GM23338 (cell line): ENCODE data around the gene PHACTR1. TPM values are rescaled to one million over a fixed set of nuclear protein-coding genes. Genes with fewer than 3 reads are reported as not detected.

Experiments used
- ATAC-seq: fragments of 200-7000 bp; cut with Tn5 transposase; 3 replicates; pipeline ENCODE4 v1.9.1; 2020
- DNase-seq: peaks from one replicate; pipeline ENCODE4 v3.0.0-alpha.2; 2015; ENCODE audit warnings: low spot score
- H2AFZ ChIP-seq: fragments of 200-600 bp; sonication (generic); 2 replicates; pipeline ENCODE4 v1.8.0; 2016; ENCODE audit warnings: antibody characterized with exemption, mild to moderate bottlenecking, moderate library complexity
- H3F3A ChIP-seq: fragments of 200-600 bp; sonication (generic); replicated peaks from 2 replicates; pipeline ENCODE4 v1.8.0; 2017; ENCODE audit warnings: antibody characterized with exemption, mixed run types, low read depth
- H3K27ac ChIP-seq: fragments of 200-600 bp; sonication (generic); 2 replicates; pipeline ENCODE4 v1.6.1; 2016; ENCODE audit warnings: low read depth
- H3K27me3 ChIP-seq: fragments of 200-600 bp; sonication (generic); 2 replicates; pipeline ENCODE4 v1.8.0; 2016; ENCODE audit warnings: mild to moderate bottlenecking, mixed run types, moderate library complexity; ENCODE audit not compliant: insufficient read depth
- H3K36me3 ChIP-seq: fragments of 200-600 bp; sonication (generic); 2 replicates; pipeline ENCODE4 v1.8.0; 2016; ENCODE audit warnings: mild to moderate bottlenecking; ENCODE audit not compliant: insufficient read depth
- H3K4me1 ChIP-seq: fragments of 200-600 bp; sonication (generic); 2 replicates; pipeline ENCODE4 v1.8.0; 2016; ENCODE audit warnings: mild to moderate bottlenecking, moderate library complexity; ENCODE audit not compliant: insufficient read depth
- H3K4me2 ChIP-seq: fragments of 200-600 bp; sonication (generic); 2 replicates; pipeline ENCODE4 v1.7.1; 2017; ENCODE audit warnings: mixed run types
- H3K4me3 ChIP-seq: fragments of 200-600 bp; sonication (generic); 2 replicates; pipeline ENCODE4 v1.6.1; 2016; ENCODE audit warnings: mixed run types
- H3K79me2 ChIP-seq: fragments of 200-600 bp; sonication (generic); replicated peaks from 2 replicates; pipeline ENCODE4 v1.8.0; 2017; ENCODE audit warnings: mild to moderate bottlenecking; ENCODE audit not compliant: insufficient read depth
- H3K9me2 ChIP-seq: fragments of 200-600 bp; sonication (generic); 2 replicates; pipeline ENCODE4 v1.8.0; 2017; ENCODE audit not compliant: insufficient read depth
- H4K20me1 ChIP-seq: fragments of 200-600 bp; sonication (generic); replicated peaks from 2 replicates; pipeline ENCODE4 v1.8.0; 2017; ENCODE audit warnings: mild to moderate bottlenecking; ENCODE audit not compliant: insufficient read depth
- H3K27ac Mint-ChIP-seq: 2 replicates; pipeline ENCODE4 v1.8.0; 2020; ENCODE audit warnings: inconsistent platforms, mild to moderate bottlenecking, moderate library complexity, mixed read lengths
- H3K27me3 Mint-ChIP-seq: 3 replicates; pipeline ENCODE4 v1.8.0; 2022; ENCODE audit warnings: low read depth, mild to moderate bottlenecking, moderate library complexity, mixed read lengths, inconsistent platforms; ENCODE audit not compliant: insufficient read depth, poor library complexity
- H3K36me3 Mint-ChIP-seq: 3 replicates; pipeline ENCODE4 v1.8.0; 2021; ENCODE audit warnings: low read depth, mild to moderate bottlenecking, inconsistent platforms, moderate library complexity, mixed read lengths
- H3K4me1 Mint-ChIP-seq: 3 replicates; pipeline ENCODE4 v1.8.0; 2020; ENCODE audit warnings: mild to moderate bottlenecking, inconsistent platforms, mixed read lengths
- H3K4me3 Mint-ChIP-seq: 3 replicates; pipeline ENCODE4 v1.8.0; 2021; ENCODE audit warnings: moderate library complexity, mild to moderate bottlenecking, inconsistent platforms, mixed read lengths
- H3K9me3 Mint-ChIP-seq: 3 replicates; pipeline ENCODE4 v1.8.0; 2020; ENCODE audit warnings: moderate library complexity, mild to moderate bottlenecking, inconsistent platforms, mixed read lengths
- CREB1 ChIP-seq: fragments of 250-450 bp; sonication (Bioruptor Pico); IDR thresholded peaks from 2 replicates; pipeline ENCODE4 v1.5.0; 2020; ENCODE audit warnings: low read depth, mild to moderate bottlenecking, moderate library complexity
- CTCF ChIP-seq, 2 experiments: fragments of 200-600 bp in 1 of 2; sonication (generic) in 1 of 2; conservative IDR thresholded peaks; 2 replicates each; pipeline versions ENCODE4 v1.5.1 to v1.6.1; 2016 to 2017; ENCODE audit warnings: antibody characterized with exemption in 2 of 2, low read depth in 2 of 2, mild to moderate bottlenecking in 2 of 2, moderate library complexity in 1 of 2
- ETS1 ChIP-seq: IDR thresholded peaks from 2 replicates; pipeline ENCODE4 v1.6.1; 2016; ENCODE audit warnings: antibody characterized with exemption
- EZH2 ChIP-seq: fragments of 200-600 bp; sonication (generic); IDR thresholded peaks from one replicate; pipeline ENCODE4 v1.8.0; 2017; ENCODE audit warnings: antibody characterized with exemption, mild to moderate bottlenecking, low read depth; ENCODE audit not compliant: unreplicated experiment
- EZH2phosphoT487 ChIP-seq: fragments of 200-600 bp; sonication (generic); IDR thresholded peaks from one replicate; pipeline ENCODE4 v1.8.1; 2018; ENCODE audit warnings: antibody characterized with exemption; ENCODE audit not compliant: unreplicated experiment
- JUNB ChIP-seq: IDR thresholded peaks from one replicate; pipeline ENCODE4 v1.6.1; 2016; ENCODE audit warnings: antibody characterized with exemption; ENCODE audit not compliant: unreplicated experiment
- NANOG ChIP-seq: IDR thresholded peaks from 2 replicates; pipeline ENCODE4 v1.6.1; 2016; ENCODE audit warnings: antibody characterized with exemption, borderline replicate concordance
- POLR2AphosphoS5 ChIP-seq: IDR thresholded peaks from 2 replicates; pipeline ENCODE4 v1.6.1; 2016; ENCODE audit warnings: antibody characterized with exemption, low read depth
- REST ChIP-seq: IDR thresholded peaks from one replicate; pipeline ENCODE4 v1.6.1; 2018; ENCODE audit warnings: antibody characterized with exemption; ENCODE audit not compliant: unreplicated experiment
- STAT1 ChIP-seq: IDR thresholded peaks from one replicate; pipeline ENCODE4 v1.6.1; 2016; ENCODE audit warnings: antibody characterized with exemption; ENCODE audit not compliant: unreplicated experiment
- ZNF114 ChIP-seq: fragments of 250-450 bp; sonication (Bioruptor Pico); IDR thresholded peaks from 2 replicates; pipeline ENCODE4 v1.5.0; 2020; ENCODE audit warnings: mild to moderate bottlenecking, moderate library complexity
- ZNF331 ChIP-seq: fragments of 250-450 bp; sonication (Bioruptor Pico); IDR thresholded peaks from 2 replicates; pipeline ENCODE4 v1.5.0; 2020; ENCODE audit warnings: low read depth, mild to moderate bottlenecking, moderate library complexity
- ZNF462 ChIP-seq: fragments of 250-450 bp; sonication (Bioruptor Pico); IDR thresholded peaks from 2 replicates; pipeline ENCODE4 v1.5.0; 2020; ENCODE audit warnings: mild to moderate bottlenecking, moderate library complexity
- polyA plus RNA-seq: library from polyadenylated mRNA; unstranded; fragments of >200 nt; fragmentation: Nextera tagmentation; extraction: Ambion mirVana; gene quantifications from 2 replicates; pipeline ENCODE4 v1.2.1, GENCODE V29; 2016
- total RNA-seq: library from RNA; depleted of rRNA; stranded (reverse); fragments of >200 nt; shearing (Covaris generic); gene quantifications from 2 replicates; pipeline ENCODE4 v1.2.3, GENCODE V29; 2014

Gene PHACTR1
- total and polyA plus RNA-seq, 2 experiments from 2014 or later = 5.9 to 19.3 TPM

- Mint-ChIP-seq H3K27me3 (peaks cover 6% of the 10 kb centered on the region), H3K27ac (no peak overlapping the region), H3K9me3 (peaks cover 30% of the 10 kb centered on the region), H3K4me1 (peaks cover 11% of the 10 kb centered on the region), H3K36me3 (peaks cover 37% of the 10 kb centered on the region), H3K4me3 (no peak overlapping the region)
- H3F3A ChIP-seq = no peaks in the 10 kb centered on the region
- no peak for TF ChIP-seq NANOG
- no peak for TF ChIP-seq CTCF (conservative IDR thresholded peaks at IDR 0.05; ENCODE audit: low read depth in 2 of 2)
- no peak for TF ChIP-seq EZH2
- TF ChIP-seq EZH2phosphoT487 = no peak
- TF ChIP-seq CREB1 = no peak
- no peak for TF ChIP-seq JUNB
- no peak for TF ChIP-seq ZNF462
- TF ChIP-seq POLR2AphosphoS5 = no peak
- no peak for TF ChIP-seq REST
- TF ChIP-seq STAT1 = no peak
- no peak for TF ChIP-seq ZNF331 (CRISPR knock-in tag)
- no peak for TF ChIP-seq ZNF114 (CRISPR knock-in tag)
- no peak for TF ChIP-seq ETS1
- H3K79me2 ChIP-seq = no peaks in the 10 kb centered on the region
- ATAC-seq (no peak), DNase-seq (no peak)
- H3K36me3 ChIP-seq = no peaks in the 10 kb centered on the region
- no peaks in the 10 kb centered on the region for H3K27me3 ChIP-seq
- no peaks in the 10 kb centered on the region for H4K20me1 ChIP-seq
- no peak overlapping the region for H3K27ac ChIP-seq
- no peaks in the 10 kb centered on the region for H3K9me2 ChIP-seq
- H2AFZ ChIP-seq = no peak overlapping the region
- peaks cover 6% of the 10 kb centered on the region; the same call in 1 of the 2 replicates for H3K4me1 ChIP-seq
- H3K4me2 ChIP-seq = no peak overlapping the region
- H3K4me3 ChIP-seq = no peak overlapping the region
Observed at GRCh38 chr6:13253272-13253671, 536.7 kb downstream of the PHACTR1 start.
